ENCODE data around the gene PUS3.

- no peak for TF ChIP-seq CTCF (IDR thresholded peaks at IDR 0.05)
- TF ChIP-seq POLR2A (IDR thresholded peaks at IDR 0.05): no peak
Measured at GRCh38 chr11:125910226-125910849, 7.3 kb upstream of the PUS3 start.
